Measurements from ENCODE around the gene SREBF1. TPM values are rescaled to one million over a fixed set of nuclear protein-coding genes. Genes with fewer than 3 reads are reported as not detected.

Gene SREBF1
- total RNA-seq, 1 donor from 2014 or later, result 15.2 TPM

GRCh38 chr17:17805575-17805974 lies 31.2 kb downstream of the SREBF1 start:
- intact Hi-C loops (cut with micrococcal nuclease), result no loop called here
- no peak for DNase-seq
- ATAC-seq, result peak; percentile 68

DNA sequence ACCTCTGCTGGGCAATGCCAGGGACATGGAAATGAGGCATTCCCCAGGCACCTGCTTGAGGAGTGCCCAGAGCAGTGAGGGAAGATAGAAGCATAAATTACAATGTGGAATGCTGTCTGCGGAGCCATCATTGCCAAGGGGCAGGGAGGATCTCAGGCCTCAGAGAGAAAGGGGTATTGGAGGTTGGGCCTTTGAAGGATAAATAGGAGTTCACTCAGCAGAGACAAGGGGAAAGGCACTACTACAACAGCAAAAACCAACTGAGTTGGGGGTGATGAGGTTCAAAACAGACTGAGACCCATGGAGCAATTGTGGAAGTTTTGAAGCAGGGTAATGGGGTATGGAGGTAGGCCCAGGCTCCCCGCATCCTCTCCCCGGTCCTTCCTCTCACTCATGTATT lies 32.8 kb downstream of the SREBF1 start:
- intact Hi-C loops (cut with micrococcal nuclease), result no loop called here
- no peak for DNase-seq

GRCh38 chr17:17801800-17802481 lies 34.8 kb downstream of the SREBF1 start:
- no peak for DNase-seq
- no peak for ATAC-seq
- intact Hi-C loops (cut with micrococcal nuclease), result no loop called here

More for the DNA sequence above, 32.8 kb downstream of the SREBF1 start:
- ATAC-seq, result no peak

- ATAC-seq (no peak), DNase-seq (no peak)
- intact Hi-C loops (cut with micrococcal nuclease), result no loop called here
These were observed 36.2 kb downstream of the SREBF1 start for GRCh38 chr17:17800504-17801021.

- intact Hi-C loops (cut with micrococcal nuclease), result no loop called here
- ATAC-seq (no peak), DNase-seq (no peak)
These were observed 38.1 kb downstream of the SREBF1 start for GRCh38 chr17:17798573-17799255.

- ATAC-seq, result no peak
- intact Hi-C loops (cut with micrococcal nuclease), result no loop called here
- no peak for DNase-seq
These were observed 38.7 kb downstream of the SREBF1 start for GRCh38 chr17:17798010-17798556.

- intact Hi-C loops (cut with micrococcal nuclease), result no loop called here
- ATAC-seq, result peak; percentile 11
- DNase-seq, result no peak
These were observed 39.5 kb downstream of the SREBF1 start for GRCh38 chr17:17797119-17797809.

DNA sequence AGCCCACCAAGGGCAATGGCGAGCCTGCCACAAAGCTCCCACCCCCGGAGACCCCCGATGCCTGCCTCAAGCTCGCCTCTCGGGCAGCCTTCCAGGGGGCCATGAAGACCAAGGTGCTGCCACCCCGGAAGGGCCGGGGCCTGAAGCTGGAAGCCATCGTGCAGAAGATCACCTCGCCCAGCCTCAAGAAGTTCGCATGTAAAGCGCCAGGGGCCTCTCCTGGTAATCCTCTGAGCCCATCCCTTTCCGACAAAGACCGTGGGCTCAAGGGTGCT lies 40.1 kb downstream of the SREBF1 start:
- intact Hi-C loops (cut with micrococcal nuclease), result no loop called here
- ATAC-seq, result no peak

GRCh38 chr17:17795946-17796786 lies 40.6 kb downstream of the SREBF1 start:
- ATAC-seq (no peak), DNase-seq (peak; percentile 18)
- intact Hi-C loops (cut with micrococcal nuclease), result no loop called here

More for the DNA sequence above, 40.1 kb downstream of the SREBF1 start:
- no peak for DNase-seq

GRCh38 chr17:17795296-17795695 lies 41.5 kb downstream of the SREBF1 start:
- intact Hi-C loops (cut with micrococcal nuclease), result no loop called here
- no peak for DNase-seq

GRCh38 chr17:17794382-17794781 lies 42.4 kb downstream of the SREBF1 start:
- intact Hi-C loops (cut with micrococcal nuclease), result no loop called here
- ATAC-seq, result no peak

More at GRCh38 chr17:17795296-17795695, 41.5 kb downstream of the SREBF1 start:
- no peak for ATAC-seq

GRCh38 chr17:17793378-17794214 lies 43.2 kb downstream of the SREBF1 start:
- intact Hi-C loops (cut with micrococcal nuclease), result no loop called here
- peak; percentile 55 for ATAC-seq
- DNase-seq, result peak; percentile 78

More at GRCh38 chr17:17794382-17794781, 42.4 kb downstream of the SREBF1 start:
- DNase-seq, result no peak

DNA sequence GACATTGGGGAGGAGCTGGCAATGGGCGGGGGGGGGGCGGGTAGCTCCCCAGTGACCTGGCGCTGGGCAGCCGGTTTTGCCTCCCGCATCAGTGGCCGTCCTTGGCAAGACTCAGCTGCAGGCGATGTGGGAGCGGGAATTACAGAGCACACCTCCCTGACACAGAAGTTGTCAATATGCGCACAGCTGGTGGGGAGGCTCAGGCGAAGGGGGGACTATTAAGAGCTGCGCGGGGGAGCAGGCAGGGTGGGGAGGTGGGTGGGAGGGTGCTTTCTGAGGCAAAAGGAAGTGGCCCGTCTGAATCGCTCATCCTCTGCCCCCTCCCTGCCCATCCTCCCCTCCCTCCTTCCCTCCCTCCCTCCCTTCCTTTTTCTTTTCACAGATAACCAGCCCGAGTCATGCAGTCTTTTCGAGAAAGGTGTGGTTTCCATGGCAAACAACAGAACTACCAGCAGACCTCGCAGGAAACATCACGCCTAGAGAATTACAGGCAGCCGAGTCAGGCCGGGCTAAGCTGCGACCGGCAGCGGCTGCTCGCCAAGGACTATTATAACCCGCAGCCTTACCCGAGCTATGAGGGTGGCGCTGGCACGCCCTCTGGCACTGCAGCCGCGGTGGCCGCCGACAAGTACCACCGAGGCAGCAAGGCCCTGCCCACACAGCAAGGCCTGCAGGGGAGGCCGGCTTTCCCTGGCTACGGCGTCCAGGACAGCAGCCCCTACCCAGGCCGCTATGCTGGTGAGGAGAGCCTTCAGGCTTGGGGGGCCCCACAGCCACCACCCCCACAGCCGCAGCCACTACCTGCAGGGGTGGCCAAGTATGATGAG lies 44.0 kb downstream of the SREBF1 start:
- intact Hi-C loops (cut with micrococcal nuclease), result no loop called here
- ATAC-seq, result peak; percentile 54
- peak; percentile 75 for DNase-seq

- DNase-seq (no peak), ATAC-seq (peak; percentile 9)
- intact Hi-C loops (cut with micrococcal nuclease), result no loop called here
These were observed 44.7 kb downstream of the SREBF1 start for GRCh38 chr17:17792037-17792550.

GRCh38 chr17:17790637-17791464 lies 45.9 kb downstream of the SREBF1 start:
- no peak for ATAC-seq
- no peak for DNase-seq
- intact Hi-C loops (cut with micrococcal nuclease), result no loop called here

Data from left ventricle myocardium superior (tissue), 1 donor.